Keratinocyte (primary cell): ENCODE measurements around the gene KRTAP5-8. TPM values are rescaled to one million over a fixed set of nuclear protein-coding genes. Genes with fewer than 3 reads are reported as not detected.

Experiments used
- DNase-seq: peaks from one replicate; pipeline ENCODE4 v3.0.0-alpha.2; 2011; ENCODE audit warnings: low read depth, missing footprints, low spot score
- FAIRE-seq: peaks from 2 replicates; lab custom pipeline; 2011; peaks lifted over from hg19 to GRCh38; lab: Jason Lieb, UNC
- H2AFZ ChIP-seq: 2 replicates; pipeline ENCODE4 v1.6.0; 2012; ENCODE audit warnings: low read length, control low read depth, inconsistent platforms; ENCODE audit not compliant: control insufficient read depth
- H3K27ac ChIP-seq: 2 replicates; pipeline ENCODE4 v1.5.1; 2011; ENCODE audit warnings: low read length; ENCODE audit not compliant: control insufficient read depth, insufficient read depth
- H3K27me3 ChIP-seq: 3 replicates; pipeline ENCODE4 v1.6.0; 2011; ENCODE audit warnings: low read length; ENCODE audit not compliant: control insufficient read depth, insufficient read depth; ENCODE audit errors: extremely low read depth
- H3K36me3 ChIP-seq, 2 experiments: 2 replicates in 1 of 2; 3 replicates in 1 of 2; pipeline ENCODE4 v1.5.1; 2011; ENCODE audit warnings: low read length in 2 of 2, mild to moderate bottlenecking in 1 of 2; ENCODE audit not compliant: control insufficient read depth in 2 of 2, insufficient read depth in 2 of 2; ENCODE audit errors: extremely low read depth in 1 of 2
- H3K4me1 ChIP-seq: 3 replicates; pipeline ENCODE4 v1.5.1; 2011; ENCODE audit warnings: low read length; ENCODE audit not compliant: control insufficient read depth, insufficient read depth; ENCODE audit errors: extremely low read depth
- H3K4me2 ChIP-seq: 3 replicates; pipeline ENCODE4 v1.6.0; 2011; ENCODE audit warnings: low read depth, low read length; ENCODE audit not compliant: control insufficient read depth, insufficient read depth; ENCODE audit errors: extremely low read depth
- H3K4me3 ChIP-seq, 3 experiments: fragments of 200-600 bp in 1 of 3; sonication (generic) in 1 of 3; 2 replicates in 2 of 3; 3 replicates in 1 of 3; pipeline ENCODE4 v1.5.1; 2011 to 2016; ENCODE audit warnings: low read length in 3 of 3, mild to moderate bottlenecking in 3 of 3, control low read depth in 2 of 3, inconsistent platforms in 1 of 3, low read depth in 1 of 3, mixed read lengths in 1 of 3, mixed run types in 1 of 3, moderate library complexity in 1 of 3; ENCODE audit not compliant: control insufficient read depth in 2 of 3, insufficient read depth in 2 of 3; ENCODE audit errors: extremely low read depth in 1 of 3
- H3K79me2 ChIP-seq: 2 replicates; pipeline ENCODE4 v1.6.0; 2012; ENCODE audit warnings: low read length; ENCODE audit not compliant: control insufficient read depth, insufficient read depth
- H3K9ac ChIP-seq: 3 replicates; pipeline ENCODE4 v1.6.0; 2011; ENCODE audit warnings: low read length; ENCODE audit not compliant: control insufficient read depth, insufficient read depth; ENCODE audit errors: extremely low read depth
- H3K9me1 ChIP-seq: 3 replicates; pipeline ENCODE4 v1.6.0; 2011; ENCODE audit warnings: low read length; ENCODE audit not compliant: control insufficient read depth, insufficient read depth; ENCODE audit errors: extremely low read depth
- H3K9me3 ChIP-seq: 2 replicates; pipeline ENCODE4 v1.5.1; 2012; ENCODE audit warnings: low read depth, low read length; ENCODE audit not compliant: control insufficient read depth
- H4K20me1 ChIP-seq: 3 replicates; pipeline ENCODE4 v1.6.0; 2011; ENCODE audit warnings: low read length; ENCODE audit not compliant: control insufficient read depth, insufficient read depth; ENCODE audit errors: extremely low read depth
- EZH2 ChIP-seq: IDR thresholded peaks from one replicate; pipeline ENCODE4 v1.6.1; 2012; ENCODE audit warnings: inconsistent platforms, mild to moderate bottlenecking, low read length, moderate library complexity
- dilution Hi-C: fragments of 300-500 bp; cut with MboI; formaldehyde crosslinking; loops from one replicate; pipeline ENCODE4 v1.7.0; 2020; ENCODE audit warnings: low sequenced_read_pairs; ENCODE audit not compliant: extremely low pct_ligation_motif_present
- polyA plus RNA-seq, 5 experiments: library from polyadenylated mRNA; depleted of rRNA in 3 of 5; stranded (reverse) in 3 of 5; stranded (forward) in 1 of 5; unstranded in 1 of 5; fragments of >200 nt; gene quantifications; 1 replicate in 1 of 5; 2 replicates in 3 of 5; 3 replicates in 1 of 5; pipeline versions ENCODE4 v1.2.1 to v1.2.3, GENCODE V29; 2011 to 2012; ENCODE audit warnings: missing spikeins in 2 of 5, low read depth in 1 of 5, low replicate concordance in 1 of 5
- TF ChIP-seq, protein P1 (sequence below), 3 experiments: IDR thresholded peaks in 1 of 3; conservative IDR thresholded peaks in 1 of 3; optimal IDR thresholded peaks in 1 of 3; 2 replicates in 2 of 3; 3 replicates in 1 of 3; pipeline versions ENCODE3 to v1.5.1; 2011; ENCODE audit warnings: low read length in 3 of 3, mild to moderate bottlenecking in 3 of 3, moderate library complexity in 2 of 3, control low read depth in 1 of 3, inconsistent platforms in 1 of 3; ENCODE audit not compliant: insufficient read depth in 2 of 3; ENCODE audit errors: extremely low read depth in 1 of 3

Gene KRTAP5-8
- polyA plus RNA-seq, 1 donor (not counting 4 experiments of a cell fraction or from before 2014, with no cell fraction given): not detected

- TF ChIP-seq, protein P1, sequence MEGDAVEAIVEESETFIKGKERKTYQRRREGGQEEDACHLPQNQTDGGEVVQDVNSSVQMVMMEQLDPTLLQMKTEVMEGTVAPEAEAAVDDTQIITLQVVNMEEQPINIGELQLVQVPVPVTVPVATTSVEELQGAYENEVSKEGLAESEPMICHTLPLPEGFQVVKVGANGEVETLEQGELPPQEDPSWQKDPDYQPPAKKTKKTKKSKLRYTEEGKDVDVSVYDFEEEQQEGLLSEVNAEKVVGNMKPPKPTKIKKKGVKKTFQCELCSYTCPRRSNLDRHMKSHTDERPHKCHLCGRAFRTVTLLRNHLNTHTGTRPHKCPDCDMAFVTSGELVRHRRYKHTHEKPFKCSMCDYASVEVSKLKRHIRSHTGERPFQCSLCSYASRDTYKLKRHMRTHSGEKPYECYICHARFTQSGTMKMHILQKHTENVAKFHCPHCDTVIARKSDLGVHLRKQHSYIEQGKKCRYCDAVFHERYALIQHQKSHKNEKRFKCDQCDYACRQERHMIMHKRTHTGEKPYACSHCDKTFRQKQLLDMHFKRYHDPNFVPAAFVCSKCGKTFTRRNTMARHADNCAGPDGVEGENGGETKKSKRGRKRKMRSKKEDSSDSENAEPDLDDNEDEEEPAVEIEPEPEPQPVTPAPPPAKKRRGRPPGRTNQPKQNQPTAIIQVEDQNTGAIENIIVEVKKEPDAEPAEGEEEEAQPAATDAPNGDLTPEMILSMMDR (optimal IDR thresholded peaks at IDR 0.05 in 1 of 3, IDR thresholded peaks at IDR 0.05 in 1 of 3, conservative IDR thresholded peaks at IDR 0.05 in 1 of 3; ENCODE audit: extremely low read depth in 1 of 3, insufficient read depth in 2 of 3, low read length in 3 of 3): no peak
- no peak for TF ChIP-seq EZH2
- DNase-seq (no peak), FAIRE-seq (no peak)
- H3K27me3 ChIP-seq: no peaks in the 10 kb centered on the region
- no peaks in the 10 kb centered on the region for H3K9me1 ChIP-seq
- H3K27ac ChIP-seq: no peak overlapping the region
- no peak overlapping the region for H3K4me3 ChIP-seq
- dilution Hi-C loops: no loop called here
- H3K9me3 ChIP-seq: no peaks in the 10 kb centered on the region
- no peak overlapping the region for H3K4me2 ChIP-seq
- H2AFZ ChIP-seq: no peak overlapping the region
- H3K79me2 ChIP-seq: no peaks in the 10 kb centered on the region
- no peaks in the 10 kb centered on the region for H4K20me1 ChIP-seq
- H3K36me3 ChIP-seq: no peaks in the 10 kb centered on the region
- no peak overlapping the region for H3K9ac ChIP-seq
- H3K4me1 ChIP-seq: no peaks in the 10 kb centered on the region
Observed at GRCh38 chr11:71542382-71542781, 4.6 kb downstream of the KRTAP5-8 start.

DNA sequence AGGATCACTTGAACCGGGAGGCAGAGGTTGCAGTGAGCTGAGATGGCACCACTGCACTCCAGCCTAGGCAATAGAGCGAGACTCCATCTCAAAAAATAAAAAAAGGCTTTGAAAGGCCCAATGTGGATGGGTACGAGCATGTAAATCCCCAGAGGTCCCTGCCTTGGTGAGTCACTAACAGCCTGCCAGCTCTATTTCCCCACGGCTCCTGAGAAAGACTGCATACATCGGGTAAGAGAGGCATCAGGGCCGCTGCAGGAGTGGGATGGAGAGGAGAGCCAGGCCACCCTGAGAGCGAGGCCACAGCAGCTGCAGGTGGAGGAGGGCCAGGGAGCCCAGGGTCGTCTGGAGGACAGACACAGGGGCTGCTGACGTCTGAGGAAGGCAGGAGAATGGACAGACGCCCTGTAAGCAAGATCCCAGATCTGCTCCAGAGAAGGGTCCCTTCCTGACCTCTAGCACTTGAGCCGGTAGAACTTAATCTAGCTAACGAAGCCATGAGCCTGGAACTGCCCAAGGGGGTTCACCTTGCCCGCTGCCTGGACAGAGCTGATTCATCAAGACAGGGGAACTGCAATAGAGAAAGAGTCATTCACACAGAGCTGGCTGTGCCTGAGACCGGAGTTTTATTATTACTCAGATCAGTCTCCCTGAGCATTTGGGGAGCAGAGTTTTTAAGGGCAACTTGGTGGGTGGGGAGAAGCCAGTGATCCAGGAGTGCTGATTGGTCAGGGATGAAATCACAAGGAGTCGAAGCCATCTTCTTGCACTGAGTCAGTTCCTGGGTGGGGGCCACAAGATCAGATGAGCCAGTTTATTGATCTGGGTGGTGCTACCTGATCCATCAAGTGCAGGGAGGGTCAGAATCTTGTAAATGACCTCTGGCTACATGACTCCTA lies 5.3 kb downstream of the KRTAP5-8 start:
- no peaks in the 10 kb centered on the region for H3K36me3 ChIP-seq
- TF ChIP-seq, protein P1 (optimal IDR thresholded peaks at IDR 0.05 in 1 of 3, IDR thresholded peaks at IDR 0.05 in 1 of 3, conservative IDR thresholded peaks at IDR 0.05 in 1 of 3; ENCODE audit: extremely low read depth in 1 of 3, insufficient read depth in 2 of 3, low read length in 3 of 3): no peak
- no peak for TF ChIP-seq EZH2
- dilution Hi-C loops: no loop called here
- no peaks in the 10 kb centered on the region for H3K9me1 ChIP-seq
- H3K4me3 ChIP-seq: no peak overlapping the region
- H3K27me3 ChIP-seq: no peaks in the 10 kb centered on the region
- H3K27ac ChIP-seq: no peak overlapping the region
- H3K79me2 ChIP-seq: no peaks in the 10 kb centered on the region
- H3K9me3 ChIP-seq: no peaks in the 10 kb centered on the region
- FAIRE-seq: no peak
- H3K4me1 ChIP-seq: no peaks in the 10 kb centered on the region
- H2AFZ ChIP-seq: no peak overlapping the region
- H4K20me1 ChIP-seq: no peaks in the 10 kb centered on the region
- no peak overlapping the region for H3K4me2 ChIP-seq
- no peak for DNase-seq
- no peak overlapping the region for H3K9ac ChIP-seq
